ENCODE results near the gene ANKRD12. TPM values are rescaled to one million over a fixed set of nuclear protein-coding genes. Genes with fewer than 3 reads are reported as not detected.

The ANKRD12 gene
- polyA plus RNA-seq, 1 donor, result 20.1 TPM

DNA sequence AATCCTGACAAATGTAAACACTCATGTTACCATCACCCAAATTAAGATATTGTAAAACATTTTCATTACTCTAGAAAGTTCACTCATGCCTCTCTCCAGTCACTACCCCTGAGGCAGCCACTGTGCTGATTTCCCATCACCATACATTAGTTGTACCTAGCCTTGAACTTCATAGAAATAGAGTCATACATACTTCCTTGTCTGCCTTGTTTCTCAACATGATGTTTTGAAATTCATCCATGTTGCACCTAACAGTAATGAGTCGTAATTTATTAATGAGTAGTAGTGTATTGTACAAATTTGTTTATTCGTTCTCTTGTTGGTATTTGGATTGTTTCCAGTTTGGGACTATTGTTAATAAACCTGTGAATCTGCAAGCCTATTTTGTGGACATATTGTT is 149.0 kb downstream of the ANKRD12 start:
- H3K27ac ChIP-seq (ENCODE audit: low read length), result no peak overlapping the region
- H3K9me3 ChIP-seq (ENCODE audit: control insufficient read depth, low read depth, low read length), result no peaks in the 10 kb centered on the region
- no peaks in the 10 kb centered on the region for H3K4me1 ChIP-seq (ENCODE audit: control insufficient read depth, insufficient read depth, low read length)
- WGBS (ENCODE audit: insufficient coverage, low lambda C conversion rate), result 100% methylated on average over 1 of the region's 2 CpGs
- peaks cover 3% of the 10 kb centered on the region for H3K36me3 ChIP-seq (ENCODE audit: control insufficient read depth, insufficient read depth, low read length)
- no peak overlapping the region for H3K4me3 ChIP-seq (ENCODE audit: low read length)
- no peaks in the 10 kb centered on the region for H3K27me3 ChIP-seq (ENCODE audit: control insufficient read depth, insufficient read depth, low read length)
- no peak for DNase-seq

- no peak for DNase-seq
- no peak overlapping the region for H3K4me3 ChIP-seq (ENCODE audit: low read length)
- H3K4me1 ChIP-seq (ENCODE audit: control insufficient read depth, insufficient read depth, low read length), result no peaks in the 10 kb centered on the region
- no peaks in the 10 kb centered on the region for H3K27me3 ChIP-seq (ENCODE audit: control insufficient read depth, insufficient read depth, low read length)
- no peak overlapping the region for H3K27ac ChIP-seq (ENCODE audit: low read length)
- H3K36me3 ChIP-seq (ENCODE audit: control insufficient read depth, insufficient read depth, low read length), result no peaks in the 10 kb centered on the region
- no peaks in the 10 kb centered on the region for H3K9me3 ChIP-seq (ENCODE audit: control insufficient read depth, low read depth, low read length)
- WGBS (ENCODE audit: insufficient coverage, low lambda C conversion rate), result 83% methylated on average over 1 of the region's 7 CpGs
These were observed 150.5 kb downstream of the ANKRD12 start for GRCh38 chr18:9287036-9287435.

DNA sequence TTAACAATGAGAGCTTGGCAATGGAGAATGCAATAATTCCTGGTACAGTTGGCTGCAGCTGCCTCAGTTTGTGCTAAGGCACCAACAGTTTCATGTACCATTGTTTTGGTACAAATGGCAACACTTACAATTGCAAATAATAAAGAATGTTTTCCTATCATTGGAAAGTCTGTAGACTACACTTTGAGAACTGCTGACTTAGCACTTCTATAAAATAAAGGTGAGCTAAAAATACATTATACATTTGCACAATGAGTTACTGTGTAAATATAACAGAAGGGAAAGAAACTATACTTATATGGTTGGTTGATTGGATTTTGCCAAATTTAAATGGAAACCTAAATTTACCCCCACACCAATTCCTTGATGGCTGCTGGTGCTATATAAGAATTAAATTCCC is 153.1 kb downstream of the ANKRD12 start:
- no peak overlapping the region for H3K4me3 ChIP-seq (ENCODE audit: low read length)
- no peak for DNase-seq
- no peaks in the 10 kb centered on the region for H3K4me1 ChIP-seq (ENCODE audit: control insufficient read depth, insufficient read depth, low read length)
- no peaks in the 10 kb centered on the region for H3K27me3 ChIP-seq (ENCODE audit: control insufficient read depth, insufficient read depth, low read length)
- peaks cover 5% of the 10 kb centered on the region for H3K9me3 ChIP-seq (ENCODE audit: control insufficient read depth, low read depth, low read length)
- H3K36me3 ChIP-seq (ENCODE audit: control insufficient read depth, insufficient read depth, low read length), result no peaks in the 10 kb centered on the region
- no peak overlapping the region for H3K27ac ChIP-seq (ENCODE audit: low read length)

GRCh38 chr18:9290156-9290555 is 153.6 kb downstream of the ANKRD12 start:
- H3K9me3 ChIP-seq (ENCODE audit: control insufficient read depth, low read depth, low read length), result peaks cover 5% of the 10 kb centered on the region
- H3K4me3 ChIP-seq (ENCODE audit: low read length), result no peak overlapping the region
- H3K27ac ChIP-seq (ENCODE audit: low read length), result no peak overlapping the region
- H3K4me1 ChIP-seq (ENCODE audit: control insufficient read depth, insufficient read depth, low read length), result no peaks in the 10 kb centered on the region
- no peak for DNase-seq
- H3K36me3 ChIP-seq (ENCODE audit: control insufficient read depth, insufficient read depth, low read length), result no peaks in the 10 kb centered on the region
- H3K27me3 ChIP-seq (ENCODE audit: control insufficient read depth, insufficient read depth, low read length), result no peaks in the 10 kb centered on the region

- H3K9me3 ChIP-seq (ENCODE audit: control insufficient read depth, low read depth, low read length), result peaks cover 14% of the 10 kb centered on the region
- H3K27ac ChIP-seq (ENCODE audit: low read length), result no peak overlapping the region
- no peak for DNase-seq
- no peaks in the 10 kb centered on the region for H3K4me1 ChIP-seq (ENCODE audit: control insufficient read depth, insufficient read depth, low read length)
- no peak overlapping the region for H3K4me3 ChIP-seq (ENCODE audit: low read length)
- no peaks in the 10 kb centered on the region for H3K27me3 ChIP-seq (ENCODE audit: control insufficient read depth, insufficient read depth, low read length)
- no CpG with 5 or more reads among the region's 2 CpGs for WGBS (ENCODE audit: insufficient coverage, low lambda C conversion rate)
- H3K36me3 ChIP-seq (ENCODE audit: control insufficient read depth, insufficient read depth, low read length), result no peaks in the 10 kb centered on the region
These were observed 155.5 kb downstream of the ANKRD12 start for GRCh38 chr18:9292047-9292446.

GRCh38 chr18:9293948-9294347 is 157.4 kb downstream of the ANKRD12 start:
- peaks cover 16% of the 10 kb centered on the region for H3K9me3 ChIP-seq (ENCODE audit: control insufficient read depth, low read depth, low read length)
- no peaks in the 10 kb centered on the region for H3K36me3 ChIP-seq (ENCODE audit: control insufficient read depth, insufficient read depth, low read length)
- no peaks in the 10 kb centered on the region for H3K27me3 ChIP-seq (ENCODE audit: control insufficient read depth, insufficient read depth, low read length)
- WGBS (ENCODE audit: insufficient coverage, low lambda C conversion rate), result no CpG with 5 or more reads among the region's 1 CpG
- H3K4me1 ChIP-seq (ENCODE audit: control insufficient read depth, insufficient read depth, low read length), result peaks cover 3% of the 10 kb centered on the region
- H3K27ac ChIP-seq (ENCODE audit: low read length), result no peak overlapping the region
- no peak for DNase-seq
- H3K4me3 ChIP-seq (ENCODE audit: low read length), result no peak overlapping the region

DNA sequence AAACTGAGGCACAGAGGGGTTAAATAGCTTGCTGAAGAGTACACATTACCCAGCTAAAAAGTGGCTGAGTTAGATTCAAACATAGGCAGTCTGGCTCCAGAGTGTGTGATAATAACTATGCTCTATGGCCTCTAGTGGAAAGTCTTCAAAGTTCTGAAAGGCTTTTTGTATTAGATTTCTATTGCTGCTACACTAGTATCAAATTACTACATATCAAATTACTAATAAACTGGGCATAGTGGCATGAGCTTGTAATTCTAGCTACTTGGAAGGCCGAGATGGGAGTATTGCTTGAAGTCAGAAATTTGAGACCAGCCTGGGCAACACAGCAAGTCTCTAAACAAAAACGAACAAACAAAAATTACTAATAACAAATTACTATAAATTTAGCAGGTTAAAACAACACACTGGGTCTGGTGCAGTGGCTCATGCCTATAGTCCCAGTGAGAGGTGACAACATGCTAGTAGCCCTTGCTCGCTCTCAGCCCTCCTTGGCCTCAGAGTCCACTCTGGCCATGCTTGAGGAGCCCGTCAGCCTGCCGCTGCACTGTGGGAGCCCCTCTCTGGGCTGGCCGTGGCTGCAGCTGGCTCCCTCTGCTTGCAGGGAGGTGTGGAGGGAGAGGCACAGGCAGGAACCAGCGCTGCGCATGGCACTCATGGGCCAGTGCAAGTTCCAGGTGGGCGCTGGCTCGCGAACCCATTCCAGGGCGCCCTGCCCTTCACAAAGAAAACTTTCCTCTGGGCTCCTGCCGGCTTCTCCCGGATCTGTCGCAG is 159.8 kb downstream of the ANKRD12 start:
- Histone ChIP-seq H3K4me3 (ENCODE audit: low read length) (no peak overlapping the region), H3K27me3 (ENCODE audit: control insufficient read depth, insufficient read depth, low read length) (no peaks in the 10 kb centered on the region), H3K27ac (ENCODE audit: low read length) (no peak overlapping the region), H3K36me3 (ENCODE audit: control insufficient read depth, insufficient read depth, low read length) (no peaks in the 10 kb centered on the region), H3K9me3 (ENCODE audit: control insufficient read depth, low read depth, low read length) (peaks cover 16% of the 10 kb centered on the region), H3K4me1 (ENCODE audit: control insufficient read depth, insufficient read depth, low read length) (peaks cover 3% of the 10 kb centered on the region)
- DNase-seq, result no peak
- WGBS (ENCODE audit: insufficient coverage, low lambda C conversion rate), result 100% methylated on average over 1 of the region's 15 CpGs

DNA sequence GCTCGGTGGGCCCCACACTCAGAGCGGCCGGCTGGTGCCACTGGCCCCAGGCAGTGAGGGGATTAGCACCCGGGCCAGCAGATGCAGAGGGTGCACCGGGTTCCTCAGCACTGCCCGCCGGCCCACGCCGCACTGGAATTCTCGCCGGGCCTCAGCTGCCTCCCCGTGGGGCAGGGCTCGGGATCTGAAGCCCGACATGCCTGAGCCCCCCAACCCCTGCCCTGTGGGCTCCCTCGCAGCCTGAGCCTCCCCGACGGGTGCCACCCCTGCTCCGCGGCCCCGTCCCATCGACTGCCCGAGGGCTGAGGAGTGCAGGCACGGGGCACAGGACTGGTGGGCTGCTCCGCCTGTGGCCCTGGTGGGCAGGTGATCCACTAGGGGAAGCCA is 160.4 kb downstream of the ANKRD12 start:
- no peaks in the 10 kb centered on the region for H3K27me3 ChIP-seq (ENCODE audit: control insufficient read depth, insufficient read depth, low read length)
- H3K27ac ChIP-seq (ENCODE audit: low read length), result no peak overlapping the region
- peaks cover 20% of the 10 kb centered on the region for H3K9me3 ChIP-seq (ENCODE audit: control insufficient read depth, low read depth, low read length)
- H3K4me1 ChIP-seq (ENCODE audit: control insufficient read depth, insufficient read depth, low read length), result peaks cover 3% of the 10 kb centered on the region
- H3K4me3 ChIP-seq (ENCODE audit: low read length), result no peak overlapping the region
- no peak for DNase-seq
- no CpG with 5 or more reads among the region's 24 CpGs for WGBS (ENCODE audit: insufficient coverage, low lambda C conversion rate)
- H3K36me3 ChIP-seq (ENCODE audit: control insufficient read depth, insufficient read depth, low read length), result no peaks in the 10 kb centered on the region

GRCh38 chr18:9304388-9305070 is 167.9 kb downstream of the ANKRD12 start:
- Histone ChIP-seq H3K27me3 (ENCODE audit: control insufficient read depth, insufficient read depth, low read length) (no peaks in the 10 kb centered on the region), H3K4me3 (ENCODE audit: low read length) (no peak overlapping the region), H3K4me1 (ENCODE audit: control insufficient read depth, insufficient read depth, low read length) (no peaks in the 10 kb centered on the region), H3K9me3 (ENCODE audit: control insufficient read depth, low read depth, low read length) (peaks cover 4% of the 10 kb centered on the region), H3K36me3 (ENCODE audit: control insufficient read depth, insufficient read depth, low read length) (no peaks in the 10 kb centered on the region), H3K27ac (ENCODE audit: low read length) (no peak overlapping the region)
- no CpG with 5 or more reads among the region's 6 CpGs for WGBS (ENCODE audit: insufficient coverage, low lambda C conversion rate)
- DNase-seq, result no peak

DNA sequence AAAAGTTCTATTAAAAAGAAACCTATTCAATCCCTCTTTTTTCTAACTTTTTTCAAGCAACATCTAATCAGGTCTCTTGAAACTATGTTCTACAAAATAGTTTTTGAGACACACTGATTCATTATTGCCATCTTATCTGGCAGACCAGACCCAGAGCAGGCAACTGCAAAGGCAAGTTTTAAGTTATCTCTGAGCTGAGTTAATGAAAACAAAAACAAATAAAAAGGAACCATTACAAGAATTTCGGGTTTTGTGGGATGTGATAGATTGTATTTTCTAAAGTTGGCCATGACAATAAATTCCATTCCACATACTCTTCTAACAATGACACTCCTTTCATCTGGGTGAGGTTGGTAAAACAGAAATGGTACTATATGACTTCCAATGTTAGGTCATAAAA is 182.8 kb downstream of the ANKRD12 start:
- no peak for DNase-seq
- Histone ChIP-seq H3K4me1 (ENCODE audit: control insufficient read depth, insufficient read depth, low read length) (no peaks in the 10 kb centered on the region), H3K27me3 (ENCODE audit: control insufficient read depth, insufficient read depth, low read length) (no peaks in the 10 kb centered on the region), H3K36me3 (ENCODE audit: control insufficient read depth, insufficient read depth, low read length) (no peaks in the 10 kb centered on the region), H3K27ac (ENCODE audit: low read length) (no peak overlapping the region), H3K9me3 (ENCODE audit: control insufficient read depth, low read depth, low read length) (peaks cover 4% of the 10 kb centered on the region), H3K4me3 (ENCODE audit: low read length) (no peak overlapping the region)
- 50% methylated on average over 1 of the region's 1 CpG for WGBS (ENCODE audit: insufficient coverage, low lambda C conversion rate)

- Histone ChIP-seq H3K36me3 (ENCODE audit: control insufficient read depth, insufficient read depth, low read length) (no peaks in the 10 kb centered on the region), H3K4me1 (ENCODE audit: control insufficient read depth, insufficient read depth, low read length) (no peaks in the 10 kb centered on the region), H3K9me3 (ENCODE audit: control insufficient read depth, low read depth, low read length) (peaks cover 4% of the 10 kb centered on the region), H3K27ac (ENCODE audit: low read length) (no peak overlapping the region), H3K27me3 (ENCODE audit: control insufficient read depth, insufficient read depth, low read length) (no peaks in the 10 kb centered on the region), H3K4me3 (ENCODE audit: low read length) (no peak overlapping the region)
- WGBS (ENCODE audit: insufficient coverage, low lambda C conversion rate), result no CpG with 5 or more reads among the region's 4 CpGs
- peak in 1 of 2 donors; percentile 17 for DNase-seq
These were observed 184.5 kb downstream of the ANKRD12 start for GRCh38 chr18:9321017-9321452.

Data from large intestine (tissue), 3 donors.